Measurements from ENCODE around the gene RFNG.

The RFNG gene

GRCh38 chr17:82024859-82025258, 26.8 kb downstream of the RFNG start:
- ATAC-seq, result no peak

- ATAC-seq, result no peak
These were observed 28.0 kb downstream of the RFNG start for GRCh38 chr17:82023447-82024241.

GRCh38 chr17:82022981-82023446, 28.6 kb downstream of the RFNG start, which contains the start of gene LRRC45:
Gene LRRC45 (plus strand): TSS chr17:82023305. CDS start chr17:82023644, 339 bp downstream.
- peak; percentile 96 to 97 for ATAC-seq

- no peak for ATAC-seq
These were observed 29.2 kb downstream of the RFNG start, which contains the start of gene CENPX for GRCh38 chr17:82022310-82022980. Gene CENPX (minus strand): TSS chr17:82022878. CDS start chr17:82022861, 17 bp downstream.

GRCh38 chr17:82021900-82022309, 29.7 kb downstream of the RFNG start:
- no peak for ATAC-seq

GRCh38 chr17:82021107-82021899, 30.3 kb downstream of the RFNG start:
- no peak for ATAC-seq

- ATAC-seq, result no peak
These were observed 31.0 kb downstream of the RFNG start for GRCh38 chr17:82020572-82021106.

GRCh38 chr17:82019690-82020571, 31.7 kb downstream of the RFNG start:
- ATAC-seq, result no peak

- ATAC-seq, result no peak
These were observed 32.5 kb downstream of the RFNG start for GRCh38 chr17:82018989-82019689.

GRCh38 chr17:82018152-82018988, 33.2 kb downstream of the RFNG start:
- ATAC-seq, result no peak

GRCh38 chr17:82017612-82018151, 33.9 kb downstream of the RFNG start:
- no peak for ATAC-seq

- no peak for ATAC-seq
These were observed 34.6 kb downstream of the RFNG start for GRCh38 chr17:82016875-82017459.

GRCh38 chr17:82016061-82016874, 35.3 kb downstream of the RFNG start:
- no peak for ATAC-seq

- no peak for ATAC-seq
These were observed 36.2 kb downstream of the RFNG start for GRCh38 chr17:82015311-82015971.

- ATAC-seq, result no peak
These were observed 36.7 kb downstream of the RFNG start for GRCh38 chr17:82014971-82015310.

GRCh38 chr17:82014432-82014831, 37.2 kb downstream of the RFNG start:
- no peak for ATAC-seq

GRCh38 chr17:82013772-82014321, 37.8 kb downstream of the RFNG start:
- ATAC-seq, result no peak

GRCh38 chr17:82013341-82013740, 38.3 kb downstream of the RFNG start:
- no peak for ATAC-seq
